Thoracic aorta (tissue), 2 donors: ENCODE measurements around the gene TOGARAM1. TPM values are rescaled to one million over a fixed set of nuclear protein-coding genes. Genes with fewer than 3 reads are reported as not detected.

Experiments
- ATAC-seq: fragments of 150-250 bp; one replicate; pipeline ENCODE4 v1.8.0; 2017; ENCODE audit warnings: low read depth; ENCODE audit not compliant: insufficient number of reproducible peaks, low FRiP score
- DNase-seq: peaks from one replicate; pipeline ENCODE4 v3.0.0-alpha.2; 2020; ENCODE audit warnings: low spot score
- H3K27ac ChIP-seq, 2 donors: fragments of 200-600 bp; sonication (generic); 1 replicate in 1 of 2; 2 replicates in 1 of 2; pipeline ENCODE4 v1.5.1; 2016; ENCODE audit warnings: mild to moderate bottlenecking in 2 of 2, moderate library complexity in 2 of 2
- H3K27me3 ChIP-seq: fragments of 200-600 bp; sonication (generic); replicated peaks from 2 replicates; pipeline ENCODE4 v1.6.0; 2016; ENCODE audit warnings: mild to moderate bottlenecking; ENCODE audit not compliant: insufficient read depth
- H3K36me3 ChIP-seq: fragments of 200-600 bp; sonication (generic); one replicate; pipeline ENCODE4 v1.5.1; 2016
- H3K4me1 ChIP-seq, 2 donors: fragments of 200-600 bp; sonication (generic); 1 replicate in 1 of 2; 2 replicates in 1 of 2; pipeline versions ENCODE4 v1.5.1 to v1.6.0; 2016; ENCODE audit warnings: low read depth in 2 of 2, mild to moderate bottlenecking in 1 of 2; ENCODE audit not compliant: control insufficient read depth in 1 of 2
- H3K4me3 ChIP-seq: fragments of 200-600 bp; sonication (generic); 2 replicates; pipeline ENCODE4 v1.5.1; 2016; ENCODE audit warnings: mild to moderate bottlenecking
- H3K9me3 ChIP-seq: fragments of 200-600 bp; sonication (generic); 2 replicates; pipeline ENCODE4 v1.5.1; 2016
- CTCF ChIP-seq: fragments of 200-600 bp; sonication (generic); IDR thresholded peaks from one replicate; pipeline ENCODE4 v1.5.1; 2019; ENCODE audit warnings: antibody characterized with exemption
- total RNA-seq, 2 donors: library from RNA; depleted of rRNA; stranded (reverse); fragments of >200 nt; gene quantifications; one replicate each; pipeline versions ENCODE4 v1.1.0 to v1.2.3, GENCODE V29; 2016

TOGARAM1 gene
- total RNA-seq, 2 donors from 2014 or later = 8.5 to 32.0 TPM

- Histone ChIP-seq H3K9me3 (no peaks in the 10 kb centered on the region), H3K36me3 (peaks cover 26% of the 10 kb centered on the region), H3K4me1 (no peaks in the 10 kb centered on the region), H3K27ac (no peak overlapping the region), H3K27me3 (no peaks in the 10 kb centered on the region), H3K4me3 (no peak overlapping the region)
- DNase-seq (no peak), ATAC-seq (no peak)
- TF ChIP-seq CTCF = no peak
Observed at GRCh38 chr14:45118594-45118993, 156.6 kb downstream of the TOGARAM1 start.

- no peak overlapping the region for H3K27ac ChIP-seq
- no peak for TF ChIP-seq CTCF
- ATAC-seq = no peak
- H3K4me3 ChIP-seq = no peak overlapping the region
- no peaks in the 10 kb centered on the region for H3K27me3 ChIP-seq
- peaks cover 29% of the 10 kb centered on the region for H3K36me3 ChIP-seq
- no peaks in the 10 kb centered on the region for H3K4me1 ChIP-seq
- no peaks in the 10 kb centered on the region for H3K9me3 ChIP-seq
- no peak for DNase-seq
Observed at GRCh38 chr14:45120096-45120495, 158.1 kb downstream of the TOGARAM1 start.

GRCh38 chr14:45123271-45123670, 161.3 kb downstream of the TOGARAM1 start:
- TF ChIP-seq CTCF = no peak
- H3K4me1 ChIP-seq = no peaks in the 10 kb centered on the region
- no peak for DNase-seq
- no peaks in the 10 kb centered on the region for H3K27me3 ChIP-seq
- H3K27ac ChIP-seq = no peak overlapping the region
- no peaks in the 10 kb centered on the region for H3K9me3 ChIP-seq
- peaks cover 19% of the 10 kb centered on the region for H3K36me3 ChIP-seq
- no peak overlapping the region for H3K4me3 ChIP-seq
- no peak for ATAC-seq

Other genes with a start within 250 kb of the TOGARAM1 start
- gene KLHL28, start 243 bp upstream of the TOGARAM1 start, total RNA-seq = 10 to 100 TPM in 1 of 2 donors, 1 to 10 TPM in 1; 9.6 to 11.0 TPM
- 10 to 100 TPM; 20.0 to 37.5 TPM for gene PRPF39, start 121.9 kb downstream of the TOGARAM1 start, total RNA-seq
- gene FKBP3, start 172.3 kb downstream of the TOGARAM1 start, total RNA-seq = 10 to 100 TPM; 24.2 to 38.2 TPM
- gene FANCM, start 173.7 kb downstream of the TOGARAM1 start, total RNA-seq = 10 to 100 TPM in 1 of 2 donors, 1 to 10 TPM in 1; 4.3 to 10.7 TPM